ENCODE results near the gene APOBEC3G. TPM values are rescaled to one million over a fixed set of nuclear protein-coding genes. Genes with fewer than 3 reads are reported as not detected.

The APOBEC3G gene
- total and polyA plus RNA-seq, 2 of the 13 experiments (the other 11 are each of a cell fraction or from before 2014, with no cell fraction given): 3.2 to 4.1 TPM

DNA sequence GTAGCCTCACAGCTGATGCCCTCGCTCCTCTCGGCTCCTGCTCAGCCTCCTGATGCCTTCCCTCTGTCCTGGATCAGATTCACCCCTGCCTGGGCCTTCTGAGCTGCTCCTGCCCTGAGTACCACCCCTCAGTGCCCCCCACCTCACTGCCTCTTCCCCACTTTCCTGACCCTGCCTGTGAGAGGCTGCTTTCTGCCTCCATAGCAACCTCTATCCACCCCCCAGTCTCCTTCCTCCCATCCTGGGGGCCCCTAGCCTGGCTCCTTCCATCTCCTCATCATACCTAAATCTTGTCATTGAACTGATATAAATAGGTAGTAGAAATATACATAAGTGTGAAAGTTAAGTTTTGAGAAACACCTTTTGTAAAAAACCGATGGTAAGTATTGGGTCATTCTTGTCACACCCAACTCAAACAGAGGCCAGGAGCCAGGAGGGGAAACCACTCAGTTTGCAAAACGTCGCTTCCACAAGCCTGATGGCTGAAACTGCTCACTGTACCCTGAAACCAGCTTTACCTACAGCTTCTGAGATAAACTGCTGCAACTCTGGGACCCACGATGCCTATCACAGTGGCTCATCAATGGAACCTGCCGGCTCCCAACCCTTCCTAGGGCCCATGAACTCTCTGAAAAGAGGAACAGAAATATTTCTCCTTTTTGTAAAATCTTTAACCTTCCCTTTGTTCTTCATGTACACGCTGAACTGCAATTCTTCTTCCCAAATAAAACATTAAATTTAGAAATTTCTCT, 15.2 kb downstream of the APOBEC3G start:
- H2AFZ ChIP-seq (ENCODE audit: low read length): no peak overlapping the region
- H3K4me1 ChIP-seq (ENCODE audit: insufficient read depth, low read length): peaks cover 12% of the 10 kb centered on the region
- TF ChIP-seq MED8 (CRISPR knock-in tag; IDR thresholded peaks at IDR 0.05; ENCODE audit: insufficient replicate concordance): no peak
- TF ChIP-seq ZNF652 (CRISPR knock-in tag; IDR thresholded peaks at IDR 0.05; ENCODE audit: borderline replicate concordance, low read depth): no peak
- TF ChIP-seq ZSCAN20 (CRISPR knock-in tag; IDR thresholded peaks at IDR 0.05; ENCODE audit: borderline replicate concordance): no peak
- TF ChIP-seq, protein P1, sequence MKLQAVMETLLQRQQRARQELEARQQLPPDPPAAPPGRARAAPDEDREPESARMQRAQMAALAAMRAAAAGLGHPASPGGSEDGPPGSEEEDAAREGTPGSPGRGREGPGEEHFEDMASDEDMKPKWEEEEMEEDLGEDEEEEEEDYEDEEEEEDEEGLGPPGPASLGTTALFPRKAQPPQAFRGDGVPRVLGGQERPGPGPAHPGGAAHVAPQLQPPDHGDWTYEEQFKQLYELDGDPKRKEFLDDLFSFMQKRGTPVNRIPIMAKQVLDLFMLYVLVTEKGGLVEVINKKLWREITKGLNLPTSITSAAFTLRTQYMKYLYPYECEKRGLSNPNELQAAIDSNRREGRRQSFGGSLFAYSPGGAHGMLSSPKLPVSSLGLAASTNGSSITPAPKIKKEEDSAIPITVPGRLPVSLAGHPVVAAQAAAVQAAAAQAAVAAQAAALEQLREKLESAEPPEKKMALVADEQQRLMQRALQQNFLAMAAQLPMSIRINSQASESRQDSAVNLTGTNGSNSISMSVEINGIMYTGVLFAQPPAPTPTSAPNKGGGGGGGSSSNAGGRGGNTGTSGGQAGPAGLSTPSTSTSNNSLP (IDR thresholded peaks at IDR 0.05; ENCODE audit: low read depth, low read length): no peak
- no peak overlapping the region for H3K27ac ChIP-seq (ENCODE audit: extremely low read length, insufficient read depth, low read length)
- ATAC-seq (no peak), DNase-seq (ENCODE audit: low spot score) (no peak), FAIRE-seq (no peak)
- 12% methylated on average over 8 of the region's 8 CpGs for whole genome bisulfite sequencing (ENCODE audit: low lambda C conversion rate)
- H3K4me2 ChIP-seq (ENCODE audit: low read depth, low read length): no peak overlapping the region
- no peak overlapping the region for H3K4me3 ChIP-seq (replicated peaks in 1 of 3; ENCODE audit: insufficient read depth in 1 of 3, low read depth in 2 of 3, low read length in 3 of 3)
- POLR2A ChIA-PET: no interaction called here
- H3K9ac ChIP-seq (ENCODE audit: insufficient read depth, low read depth, low read length): no peak overlapping the region
- CTCF ChIA-PET (ENCODE audit: low intra/inter-chr PET ratio, low total read pairs): no interaction called here
- intact Hi-C loops (cut with micrococcal nuclease; ENCODE audit: unreplicated experiment): no loop called here
- H3K27me3 ChIP-seq (ENCODE audit: control insufficient read depth in 1 of 2, insufficient read depth in 2 of 2, low read length in 2 of 2): peaks cover 12 to 57% of the 10 kb centered on the region in 2 experiments; a peak in 4 of 5 replicates
- H3K9me3 ChIP-seq (ENCODE audit: low read length): no peaks in the 10 kb centered on the region
- H4K20me1 ChIP-seq (ENCODE audit: insufficient read depth, low read length): no peaks in the 10 kb centered on the region
- in situ Hi-C loops (cut with HindIII; ENCODE audit: extremely low pct_ligation_motif_present, low pct_unique_long_range_greater_than_20kb): no loop called here
- H3K79me2 ChIP-seq (ENCODE audit: insufficient read depth, low read length): no peaks in the 10 kb centered on the region
- BruUV-seq (replicated peaks): no TSS peak
- H3K36me3 ChIP-seq (replicated peaks in 1 of 2; ENCODE audit: control insufficient read depth in 1 of 2, insufficient read depth in 2 of 2, low read length in 2 of 2): no peaks in the 10 kb centered on the region

DNA sequence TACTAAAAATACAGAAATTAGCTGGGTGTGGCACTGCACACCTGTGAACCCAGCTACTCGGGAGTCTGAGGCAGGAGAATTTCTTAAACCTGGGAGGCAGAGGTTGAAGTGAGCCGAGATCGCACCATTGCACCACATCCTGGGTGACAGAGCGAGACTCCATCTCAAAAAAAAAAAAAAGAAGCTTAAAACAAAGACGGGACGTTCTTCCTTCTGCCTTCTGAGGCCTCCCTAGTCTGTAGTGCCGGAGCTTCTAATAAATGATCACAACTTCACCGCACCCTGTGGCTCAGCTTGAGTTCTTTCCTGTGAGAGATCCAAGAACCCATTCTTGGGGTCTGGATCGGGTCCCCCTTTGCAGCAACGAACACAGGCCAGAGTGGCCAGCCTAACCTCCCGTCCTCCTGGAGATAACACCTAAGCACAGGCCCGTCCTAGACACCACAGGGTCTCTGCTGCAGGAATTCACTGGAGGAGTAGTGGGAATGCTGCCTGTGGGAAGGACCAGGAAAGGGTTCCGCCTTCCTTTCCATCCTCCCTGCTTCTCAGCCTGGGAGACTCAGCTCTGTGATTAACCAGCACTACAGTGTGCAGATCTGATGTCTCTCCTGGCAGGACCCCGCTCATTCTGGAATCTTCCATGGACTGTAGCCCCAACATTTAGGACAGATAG, 17.8 kb downstream of the APOBEC3G start:
- POLR2A ChIA-PET: no interaction called here
- TF ChIP-seq CHD2 (IDR thresholded peaks at IDR 0.05; ENCODE audit: low read depth, low read length) (no peak), NFIB (CRISPR knock-in tag; IDR thresholded peaks at IDR 0.05; ENCODE audit: borderline replicate concordance) (no peak), SOX6 (IDR thresholded peaks at IDR 0.05) (no peak), SOX6 (CRISPR knock-in tag; IDR thresholded peaks at IDR 0.05) (no peak), POLR2AphosphoS2 (IDR thresholded peaks at IDR 0.05; ENCODE audit: low read depth, low read length) (no peak), ZNF605 (CRISPR knock-in tag; IDR thresholded peaks at IDR 0.05) (no peak), RXRA (CRISPR knock-in tag; IDR thresholded peaks at IDR 0.05) (no peak)
- TF ChIP-seq, protein P2, sequence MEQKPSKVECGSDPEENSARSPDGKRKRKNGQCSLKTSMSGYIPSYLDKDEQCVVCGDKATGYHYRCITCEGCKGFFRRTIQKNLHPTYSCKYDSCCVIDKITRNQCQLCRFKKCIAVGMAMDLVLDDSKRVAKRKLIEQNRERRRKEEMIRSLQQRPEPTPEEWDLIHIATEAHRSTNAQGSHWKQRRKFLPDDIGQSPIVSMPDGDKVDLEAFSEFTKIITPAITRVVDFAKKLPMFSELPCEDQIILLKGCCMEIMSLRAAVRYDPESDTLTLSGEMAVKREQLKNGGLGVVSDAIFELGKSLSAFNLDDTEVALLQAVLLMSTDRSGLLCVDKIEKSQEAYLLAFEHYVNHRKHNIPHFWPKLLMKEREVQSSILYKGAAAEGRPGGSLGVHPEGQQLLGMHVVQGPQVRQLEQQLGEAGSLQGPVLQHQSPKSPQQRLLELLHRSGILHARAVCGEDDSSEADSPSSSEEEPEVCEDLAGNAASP (CRISPR knock-in tag; IDR thresholded peaks at IDR 0.05; ENCODE audit: borderline replicate concordance): no peak

More for the DNA sequence above, 17.8 kb downstream of the APOBEC3G start:
- Histone ChIP-seq H3K36me3 (replicated peaks in 1 of 2; ENCODE audit: control insufficient read depth in 1 of 2, insufficient read depth in 2 of 2, low read length in 2 of 2) (no peaks in the 10 kb centered on the region), H3K4me1 (ENCODE audit: insufficient read depth, low read length) (peaks cover 20% of the 10 kb centered on the region), H3K9ac (ENCODE audit: insufficient read depth, low read depth, low read length) (no peak overlapping the region), H3K4me3 (replicated peaks in 1 of 3; ENCODE audit: insufficient read depth in 1 of 3, low read depth in 2 of 3, low read length in 3 of 3) (no peak overlapping the region), H3K27me3 (ENCODE audit: control insufficient read depth in 1 of 2, insufficient read depth in 2 of 2, low read length in 2 of 2) (peaks cover 12 to 39% of the 10 kb centered on the region in 2 experiments; a peak in 4 of 5 replicates), H3K4me2 (ENCODE audit: low read depth, low read length) (no peak overlapping the region), H4K20me1 (ENCODE audit: insufficient read depth, low read length) (no peaks in the 10 kb centered on the region), H3K9me3 (ENCODE audit: low read length) (no peaks in the 10 kb centered on the region), H3K79me2 (ENCODE audit: insufficient read depth, low read length) (no peaks in the 10 kb centered on the region), H2AFZ (ENCODE audit: low read length) (no peak overlapping the region), H3K27ac (ENCODE audit: extremely low read length, insufficient read depth, low read length) (no peak overlapping the region)
- in situ Hi-C loops (cut with HindIII; ENCODE audit: extremely low pct_ligation_motif_present, low pct_unique_long_range_greater_than_20kb): no loop called here
- FAIRE-seq (no peak), ATAC-seq (no peak), DNase-seq (ENCODE audit: low spot score) (no peak)
- CTCF ChIA-PET (ENCODE audit: low intra/inter-chr PET ratio, low total read pairs): no interaction called here
- BruUV-seq (replicated peaks): no TSS peak
- intact Hi-C loops (cut with micrococcal nuclease; ENCODE audit: unreplicated experiment): no loop called here
- whole genome bisulfite sequencing (ENCODE audit: low lambda C conversion rate): 71% methylated on average over 13 of the region's 14 CpGs

All from HepG2 (cell line).